DND-41 (cell line): ENCODE data around the gene NCAN.

ENCODE experiments used
- CTCF ChIP-seq: IDR thresholded peaks from 2 replicates; pipeline ENCODE4 v1.5.1; 2012; ENCODE audit warnings: borderline replicate concordance, low read length, moderate library complexity, mild to moderate bottlenecking; ENCODE audit not compliant: poor library complexity, severe bottlenecking; ENCODE audit errors: extremely low read depth
- EZH2 ChIP-seq: IDR thresholded peaks from 3 replicates; pipeline ENCODE4 v1.6.1; 2012; ENCODE audit warnings: borderline replicate concordance, low read depth, mild to moderate bottlenecking, moderate library complexity, low read length, inconsistent platforms; ENCODE audit not compliant: severe bottlenecking

- TF ChIP-seq CTCF (peak; percentile 12), EZH2 (no peak)
These were observed 7.6 kb upstream of the NCAN start for GRCh38 chr19:19204181-19204580.
